ENCODE data around the gene NPAS3. TPM values are rescaled to one million over a fixed set of nuclear protein-coding genes. Genes with fewer than 3 reads are reported as not detected.

NPAS3 gene
- total and polyA plus RNA-seq, 2 of the 8 experiments (the other 6 are each of a cell fraction or from before 2014, with no cell fraction given): 0.11 to 0.60 TPM

- Histone ChIP-seq H2AK5ac (ENCODE audit: low read depth, low read length) (no peak overlapping the region), H3K9ac (replicated peaks in 1 of 4; ENCODE audit: extremely low read depth in 1 of 4, low read depth in 3 of 4, low read length in 3 of 4) (no peak overlapping the region), H3K79me2 (ENCODE audit: control insufficient read depth in 1 of 2, insufficient read depth in 2 of 2, low read length in 2 of 2) (no peaks in the 10 kb centered on the region), H3K56ac (replicated peaks; ENCODE audit: insufficient read length, low read depth, low read length) (no peak overlapping the region), H2BK15ac (ENCODE audit: low read length) (no peak overlapping the region), H4K91ac (replicated peaks; ENCODE audit: insufficient read length, low read length) (no peak overlapping the region), H3K9me3 (ENCODE audit: insufficient read depth in 2 of 2, low read depth in 1 of 2, low read length in 1 of 2) (peaks cover 38 to 48% of the 10 kb centered on the region in 2 experiments), H4K5ac (ENCODE audit: insufficient read length, low read depth, low read length) (no peak overlapping the region), H2BK120ac (replicated peaks; ENCODE audit: low read depth, low read length) (no peak overlapping the region), H3K36me3 (ENCODE audit: control insufficient read depth in 2 of 4, insufficient read depth in 4 of 4, low read length in 3 of 4) (peaks cover 0 to 8% (median 2%) of the 10 kb centered on the region in 4 experiments; a peak in 2 of 8 replicates), H4K20me1 (replicated peaks in 1 of 2; ENCODE audit: control insufficient read depth in 1 of 2, insufficient read depth in 2 of 2, low read length in 2 of 2) (no peaks in the 10 kb centered on the region), H3K4ac (replicated peaks; ENCODE audit: insufficient read length, low read depth, low read length) (no peak overlapping the region), H3K4me3 (ENCODE audit: extremely low read depth in 1 of 4, insufficient read depth in 2 of 4, low read depth in 3 of 4, low read length in 4 of 4) (no peak overlapping the region), H3K27ac (ENCODE audit: low read depth, low read length) (no peak overlapping the region), H2BK20ac (ENCODE audit: low read length) (no peak overlapping the region), H3K18ac (ENCODE audit: extremely low read depth, low read length) (no peak overlapping the region), H3K79me1 (ENCODE audit: low read depth, low read length) (no peaks in the 10 kb centered on the region), H4K8ac (ENCODE audit: extremely low read depth, insufficient read depth, low read length) (no peak overlapping the region), H2BK12ac (ENCODE audit: low read depth, low read length) (no peak overlapping the region), H3K4me1 (replicated peaks in 1 of 4; ENCODE audit: control insufficient read depth in 3 of 4, insufficient read depth in 4 of 4, low read length in 3 of 4) (no peaks in the 10 kb centered on the region), H2AFZ (ENCODE audit: low read length) (no peak overlapping the region), H3K27me3 (replicated peaks in 1 of 4; ENCODE audit: control insufficient read depth in 3 of 4, extremely low read depth in 1 of 4, insufficient read depth in 3 of 4, low read length in 3 of 4) (no peaks in the 10 kb centered on the region), H3K23me2 (ENCODE audit: low read depth, low read length) (no peaks in the 10 kb centered on the region; the same call in 1 of the 2 replicates), H3K4me2 (ENCODE audit: insufficient read depth in 1 of 2, low read depth in 2 of 2, low read length in 2 of 2) (no peak overlapping the region), H3K23ac (ENCODE audit: insufficient read length) (no peak overlapping the region), H2BK5ac (ENCODE audit: low read depth, low read length) (no peak overlapping the region), H3K14ac (ENCODE audit: insufficient read length) (no peak overlapping the region)
- TF ChIP-seq HDAC6 (IDR thresholded peaks at IDR 0.05; ENCODE audit: low read depth, low read length) (no peak), RNF2 (IDR thresholded peaks at IDR 0.05; ENCODE audit: borderline replicate concordance, low read depth, low read length, missing control alignments, poor library complexity, severe bottlenecking) (no peak)
- POLR2A ChIA-PET (ENCODE audit: partially characterized antibody): no interaction called here
- CTCF ChIA-PET (ENCODE audit: partially characterized antibody): interaction anchor here (1.6 kb wide), 1 partner anchor 17 kb away, joined by 5 read pairs; no protein-coding TSS in a partner anchor
- FAIRE-seq (no peak), DNase-seq (ENCODE audit: low read depth in 1 of 2, low spot score in 2 of 2) (no peak)
- WGBS, 2 experiments (ENCODE audit: extremely low coverage in 1 of 2, insufficient coverage in 1 of 2, insufficient read length in 1 of 2, insufficient replicate concordance in 2 of 2, low coverage in 1 of 2, low lambda C conversion rate in 2 of 2, missing lambda C conversion rate in 1 of 2): 96% methylated on average over 1 of the region's 1 CpG; no CpG with 5 or more reads in 1 of the 2 experiments
Observed at GRCh38 chr14:33404054-33404453, 465.4 kb downstream of the NPAS3 start.

All from H1 (cell line).